Dendritic cell treated with granulocyte-macrophage colony-stimulating factor and Interleukin-4, amounts not matched to agents 40 ng/mL and 50 ng/mL, for 4 days (primary cell): ENCODE data around the gene VTI1A.

ENCODE experiments used
- H3K27ac Mint-ChIP-seq: one replicate; pipeline ENCODE4 v1.8.0; 2022; ENCODE audit warnings: mild to moderate bottlenecking, mixed read lengths
- H3K27me3 Mint-ChIP-seq: one replicate; pipeline ENCODE4 v1.8.0; 2022; ENCODE audit warnings: mild to moderate bottlenecking, mixed read lengths
- H3K36me3 Mint-ChIP-seq: one replicate; pipeline ENCODE4 v1.8.0; 2022; ENCODE audit warnings: low read depth, mixed read lengths
- H3K4me1 Mint-ChIP-seq: one replicate; pipeline ENCODE4 v1.8.0; 2022; ENCODE audit warnings: low read depth, mixed read lengths
- H3K4me3 Mint-ChIP-seq: one replicate; pipeline ENCODE4 v1.8.0; 2022; ENCODE audit warnings: mild to moderate bottlenecking, moderate library complexity, mixed read lengths
- H3K9me3 Mint-ChIP-seq: one replicate; pipeline ENCODE4 v1.8.0; 2022; ENCODE audit warnings: mixed read lengths
- intact Hi-C: fragments of 100-400 bp; cut with micrococcal nuclease; formaldehyde crosslinking; loops from one replicate; pipeline ENCODE4 v1.15.0; 2022

Gene VTI1A

DNA sequence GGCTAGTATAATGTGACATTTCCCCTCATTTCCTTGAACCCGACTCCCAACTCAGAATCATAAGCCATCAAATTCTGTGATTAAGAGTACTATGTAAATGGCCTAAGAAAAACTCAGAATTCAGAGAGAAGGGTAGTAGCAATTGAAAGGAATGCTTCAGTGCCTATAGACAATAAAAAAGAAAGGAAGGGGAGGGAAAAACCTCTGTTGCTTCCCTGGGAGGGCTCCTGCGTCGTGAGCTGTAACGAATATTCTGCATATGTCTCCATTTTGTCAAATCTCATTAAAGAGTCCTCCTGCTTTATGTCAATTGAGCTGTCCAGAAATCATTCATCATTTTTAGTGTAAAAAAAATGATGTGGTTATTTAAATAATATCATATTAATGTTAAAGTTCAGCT lies 223.0 kb downstream of the VTI1A start:
- Mint-ChIP-seq H3K9me3 (no peaks in the 10 kb centered on the region), H3K27me3 (no peaks in the 10 kb centered on the region), H3K4me1 (no peaks in the 10 kb centered on the region), H3K27ac (no peak overlapping the region), H3K4me3 (no peak overlapping the region), H3K36me3 (peaks cover 33% of the 10 kb centered on the region)
- intact Hi-C loops: no loop called here

- Mint-ChIP-seq H3K27me3 (no peaks in the 10 kb centered on the region), H3K27ac (no peak overlapping the region), H3K36me3 (peaks cover 33% of the 10 kb centered on the region), H3K4me1 (no peaks in the 10 kb centered on the region), H3K9me3 (no peaks in the 10 kb centered on the region), H3K4me3 (no peak overlapping the region)
- intact Hi-C loops: no loop called here
Observed at GRCh38 chr10:112671743-112672142, 224.7 kb downstream of the VTI1A start.

DNA sequence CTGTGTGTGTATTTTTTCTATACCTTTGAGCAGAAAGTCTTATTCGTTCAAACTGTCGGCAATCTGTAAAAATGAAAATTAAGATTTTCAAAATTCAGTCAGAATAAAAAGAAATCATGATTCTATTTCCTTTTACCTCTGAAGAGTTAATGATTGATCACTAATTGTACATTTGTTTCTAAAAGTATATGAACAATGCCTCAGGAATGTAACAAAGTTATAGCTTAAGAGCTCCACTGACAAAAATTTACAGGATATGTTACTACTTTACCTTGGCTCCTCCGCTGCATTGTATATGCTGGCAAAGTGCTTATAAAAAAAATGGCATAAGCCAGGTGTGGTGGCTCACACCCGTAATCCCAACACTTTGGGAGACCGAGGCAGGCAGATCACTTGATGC lies 225.7 kb downstream of the VTI1A start:
- H3K27ac Mint-ChIP-seq: no peak overlapping the region

DNA sequence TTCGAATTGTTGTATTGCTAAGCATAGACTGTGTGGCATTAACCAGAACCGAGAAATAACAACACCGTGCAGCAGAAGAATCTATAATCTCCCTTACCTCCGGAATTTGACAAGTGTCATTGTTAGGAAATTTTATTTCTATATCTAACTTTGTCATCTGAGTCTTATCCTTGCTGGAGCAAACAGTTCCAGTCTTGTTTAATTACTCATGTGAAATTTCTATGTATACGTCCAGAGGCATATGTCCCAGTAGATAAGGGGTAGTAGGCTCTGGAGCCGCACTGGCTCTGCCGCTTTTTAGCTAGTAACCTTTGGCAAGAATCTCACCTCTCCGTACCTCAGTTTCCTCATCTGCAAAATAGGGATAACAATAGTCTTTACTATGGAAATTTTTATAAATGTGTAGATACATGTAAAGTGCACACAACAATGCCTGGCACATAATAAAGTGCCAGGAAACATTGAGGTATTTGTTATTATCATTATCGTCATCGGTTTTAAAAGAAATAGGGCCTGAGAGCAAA lies 228.6 kb downstream of the VTI1A start:
- intact Hi-C loops: no loop called here
- no peak overlapping the region for H3K4me3 Mint-ChIP-seq
- H3K27me3 Mint-ChIP-seq: no peaks in the 10 kb centered on the region
- H3K27ac Mint-ChIP-seq: no peak overlapping the region
- H3K9me3 Mint-ChIP-seq: no peaks in the 10 kb centered on the region
- H3K36me3 Mint-ChIP-seq: peaks cover 7% of the 10 kb centered on the region
- no peaks in the 10 kb centered on the region for H3K4me1 Mint-ChIP-seq

More for the DNA sequence above, 225.7 kb downstream of the VTI1A start:
- Mint-ChIP-seq H3K4me1 (no peaks in the 10 kb centered on the region), H3K36me3 (peaks cover 28% of the 10 kb centered on the region), H3K4me3 (no peak overlapping the region), H3K9me3 (no peaks in the 10 kb centered on the region), H3K27me3 (no peaks in the 10 kb centered on the region)
- intact Hi-C loops: no loop called here

DNA sequence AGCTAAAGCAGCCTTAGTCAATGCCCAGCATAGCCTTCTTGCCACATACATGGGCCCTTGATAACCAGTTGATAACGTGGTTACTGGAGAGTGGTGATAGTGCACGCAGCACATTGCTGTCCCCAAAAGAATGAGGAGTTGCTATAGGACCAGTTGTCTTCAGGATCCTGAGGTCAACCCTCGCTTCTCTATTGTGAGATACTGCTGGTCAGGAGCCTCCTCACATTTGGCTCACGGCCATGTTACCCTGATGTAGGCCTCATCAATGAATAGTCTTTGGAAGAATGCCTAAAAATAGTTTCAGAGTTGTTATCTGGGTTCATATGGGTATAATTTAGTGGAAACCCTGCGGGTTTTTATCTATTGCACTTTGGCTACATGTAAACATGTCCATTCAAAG lies 230.7 kb downstream of the VTI1A start:
- Mint-ChIP-seq H3K36me3 (peaks cover 7% of the 10 kb centered on the region), H3K27ac (no peak overlapping the region), H3K4me1 (no peaks in the 10 kb centered on the region), H3K9me3 (no peaks in the 10 kb centered on the region), H3K4me3 (no peak overlapping the region), H3K27me3 (no peaks in the 10 kb centered on the region)
- intact Hi-C loops: no loop called here

GRCh38 chr10:112678581-112678980 lies 231.6 kb downstream of the VTI1A start:
- Mint-ChIP-seq H3K27me3 (no peaks in the 10 kb centered on the region), H3K4me1 (no peaks in the 10 kb centered on the region), H3K27ac (no peak overlapping the region), H3K4me3 (no peak overlapping the region), H3K9me3 (no peaks in the 10 kb centered on the region), H3K36me3 (peaks cover under 1% of the 10 kb centered on the region)
- intact Hi-C loops: no loop called here

DNA sequence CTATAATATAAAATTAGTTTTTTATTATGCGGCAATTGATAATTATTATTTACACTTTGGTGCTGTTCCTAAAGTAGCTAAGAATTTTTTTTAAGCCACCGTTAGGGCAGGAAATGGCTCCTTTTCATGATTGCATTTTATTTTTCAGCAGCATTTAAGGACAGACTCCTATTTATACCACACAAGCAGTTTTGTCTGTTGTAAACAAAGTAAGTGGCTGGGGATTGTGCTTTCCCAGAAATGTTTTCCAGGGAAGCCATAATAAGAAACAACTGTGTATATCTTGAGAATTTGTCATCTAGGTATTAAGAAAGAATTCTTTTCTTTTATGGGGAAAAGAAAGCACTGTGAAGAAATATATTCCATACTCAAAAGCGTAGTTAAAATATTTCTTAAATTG lies 232.0 kb downstream of the VTI1A start:
- H3K27me3 Mint-ChIP-seq: no peaks in the 10 kb centered on the region
- no peaks in the 10 kb centered on the region for H3K9me3 Mint-ChIP-seq
- intact Hi-C loops: no loop called here
- no peaks in the 10 kb centered on the region for H3K4me1 Mint-ChIP-seq
- no peaks in the 10 kb centered on the region for H3K36me3 Mint-ChIP-seq
- H3K27ac Mint-ChIP-seq: no peak overlapping the region
- no peak overlapping the region for H3K4me3 Mint-ChIP-seq

GRCh38 chr10:112679392-112679791 lies 232.4 kb downstream of the VTI1A start:
- Mint-ChIP-seq H3K4me3 (no peak overlapping the region), H3K27ac (no peak overlapping the region), H3K27me3 (no peaks in the 10 kb centered on the region), H3K36me3 (no peaks in the 10 kb centered on the region), H3K4me1 (no peaks in the 10 kb centered on the region), H3K9me3 (no peaks in the 10 kb centered on the region)
- intact Hi-C loops: no loop called here

DNA sequence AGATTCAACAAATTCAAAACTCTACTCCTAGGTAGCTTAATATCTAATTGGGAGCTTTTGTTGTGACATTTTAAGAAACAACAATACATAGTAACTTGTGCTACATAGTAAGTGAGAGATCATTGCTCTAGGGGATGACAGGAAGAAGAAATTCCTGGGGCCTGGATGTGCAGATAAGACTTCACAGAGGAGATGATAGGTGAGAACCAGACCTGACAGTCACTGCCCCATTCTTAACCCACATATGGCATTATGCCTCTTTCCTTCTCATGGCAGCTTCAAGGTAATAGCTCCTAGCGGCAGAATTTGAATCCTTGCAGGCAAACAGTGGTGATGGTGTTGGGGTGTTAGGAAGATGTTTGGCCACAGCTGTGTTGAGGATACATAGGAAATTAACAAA lies 233.6 kb downstream of the VTI1A start:
- no peaks in the 10 kb centered on the region for H3K9me3 Mint-ChIP-seq
- no peaks in the 10 kb centered on the region for H3K4me1 Mint-ChIP-seq
- H3K36me3 Mint-ChIP-seq: no peaks in the 10 kb centered on the region
- no peak overlapping the region for H3K27ac Mint-ChIP-seq
- H3K27me3 Mint-ChIP-seq: no peaks in the 10 kb centered on the region
- intact Hi-C loops: no loop called here
- H3K4me3 Mint-ChIP-seq: no peak overlapping the region

- Mint-ChIP-seq H3K4me3 (no peak overlapping the region), H3K9me3 (no peaks in the 10 kb centered on the region), H3K27ac (no peak overlapping the region), H3K4me1 (no peaks in the 10 kb centered on the region), H3K27me3 (no peaks in the 10 kb centered on the region), H3K36me3 (peaks cover 19% of the 10 kb centered on the region)
- intact Hi-C loops: no loop called here
Observed at GRCh38 chr10:112687647-112688046, 240.6 kb downstream of the VTI1A start.

- intact Hi-C loops: no loop called here
- H3K9me3 Mint-ChIP-seq: no peaks in the 10 kb centered on the region
- H3K27ac Mint-ChIP-seq: no peak overlapping the region
- H3K36me3 Mint-ChIP-seq: peaks cover 23% of the 10 kb centered on the region
- no peaks in the 10 kb centered on the region for H3K4me1 Mint-ChIP-seq
- H3K4me3 Mint-ChIP-seq: no peak overlapping the region
- H3K27me3 Mint-ChIP-seq: no peaks in the 10 kb centered on the region
Observed at GRCh38 chr10:112689327-112690072, 242.5 kb downstream of the VTI1A start.

GRCh38 chr10:112695539-112695938 lies 248.5 kb downstream of the VTI1A start:
- intact Hi-C loops: no loop called here
- H3K36me3 Mint-ChIP-seq: peaks cover 16% of the 10 kb centered on the region
- H3K27ac Mint-ChIP-seq: no peak overlapping the region
- no peaks in the 10 kb centered on the region for H3K9me3 Mint-ChIP-seq
- no peaks in the 10 kb centered on the region for H3K27me3 Mint-ChIP-seq
- H3K4me1 Mint-ChIP-seq: no peaks in the 10 kb centered on the region
- H3K4me3 Mint-ChIP-seq: no peak overlapping the region

DNA sequence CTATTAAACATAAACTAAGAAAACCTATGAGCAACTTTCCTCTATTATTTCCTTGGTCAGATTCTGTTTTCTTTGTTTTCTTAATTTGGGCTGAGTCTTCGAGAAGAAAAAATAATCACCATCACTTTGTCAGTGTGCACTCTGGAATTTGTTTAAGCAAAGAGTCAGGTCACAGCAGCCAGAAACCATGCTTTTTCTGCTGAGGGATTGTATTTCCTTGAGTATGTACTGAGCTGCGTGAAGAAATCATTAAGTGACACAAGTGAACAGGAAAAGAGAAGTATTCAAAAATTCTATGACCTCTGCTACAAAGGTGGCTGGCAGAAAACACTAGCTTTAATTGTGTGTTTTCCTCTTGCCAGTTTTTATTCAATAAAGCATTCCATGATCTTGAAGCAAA lies 249.6 kb downstream of the VTI1A start:
- H3K36me3 Mint-ChIP-seq: peaks cover 15% of the 10 kb centered on the region
- intact Hi-C loops: no loop called here

DNA sequence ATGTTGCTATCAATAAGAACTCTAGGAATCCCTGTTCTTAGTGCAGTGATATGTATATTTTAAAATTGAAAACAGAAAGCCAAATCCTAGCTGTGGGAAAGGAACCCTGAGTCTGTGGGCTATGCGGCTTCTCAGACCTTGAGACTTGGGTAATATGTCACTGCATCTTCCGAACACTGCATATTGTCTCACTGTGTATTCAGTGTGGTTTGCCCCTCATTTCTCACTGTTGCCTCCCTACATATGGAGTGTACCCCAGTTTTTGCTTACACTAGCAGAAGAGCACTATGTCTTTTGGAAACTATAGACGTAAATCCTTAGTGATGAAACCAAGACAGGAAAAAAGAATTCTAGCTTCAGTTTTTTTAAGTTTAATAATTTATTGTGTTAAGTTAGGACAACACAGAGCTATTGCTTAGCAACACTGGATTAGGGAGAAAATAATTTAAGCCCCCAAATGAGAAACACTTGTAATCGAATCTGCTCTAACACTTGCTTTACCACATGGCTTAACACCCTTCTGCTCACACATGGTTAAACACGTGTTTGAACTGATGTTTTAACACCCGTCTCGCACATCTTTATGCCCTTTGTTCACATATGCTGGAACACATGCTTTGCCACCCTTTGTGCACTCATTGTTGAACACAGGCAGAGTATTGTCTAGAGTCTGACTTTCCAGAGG lies 251.3 kb downstream of the VTI1A start:
- Mint-ChIP-seq H3K36me3 (peaks cover 9% of the 10 kb centered on the region), H3K4me3 (no peak overlapping the region), H3K4me1 (peaks cover 10% of the 10 kb centered on the region), H3K9me3 (no peaks in the 10 kb centered on the region), H3K27me3 (no peaks in the 10 kb centered on the region), H3K27ac (no peak overlapping the region)
- intact Hi-C loops: no loop called here

More for the DNA sequence above, 249.6 kb downstream of the VTI1A start:
- Mint-ChIP-seq H3K4me3 (no peak overlapping the region), H3K27me3 (no peaks in the 10 kb centered on the region), H3K27ac (no peak overlapping the region), H3K4me1 (peaks cover 2% of the 10 kb centered on the region), H3K9me3 (no peaks in the 10 kb centered on the region)
